ENCODE results near the gene MSRB3.

- TF ChIP-seq CTCF (IDR thresholded peaks at IDR 0.05) (no peak), POLR2A (IDR thresholded peaks at IDR 0.05) (no peak)
Observed at GRCh38 chr12:65323070-65323469, 44.6 kb downstream of the MSRB3 start.

All from thyroid gland (tissue), 4 donors.